Pancreas (tissue), 10 donors: Measurements from ENCODE around the gene ERCC1. TPM values are rescaled to one million over a fixed set of nuclear protein-coding genes. Genes with fewer than 3 reads are reported as not detected.

ENCODE experiments used
- ATAC-seq, 4 donors: fragments of 200-7000 bp; cut with Tn5 transposase; one replicate each; pipeline versions ENCODE4 v1.8.0 to v1.9.1; 2020; ENCODE audit warnings: mild to moderate bottlenecking in 4 of 4, moderate library complexity in 4 of 4
- DNase-seq, 6 donors: peaks; one replicate each; pipeline ENCODE4 v3.0.0-alpha.2; 2020
- FAIRE-seq: peaks from 2 replicates; lab custom pipeline; 2012; peaks lifted over from hg19 to GRCh38; lab: Jason Lieb, UNC
- H3K27ac ChIP-seq, 4 donors: fragments of 200-600 bp; sonication (generic); 1 replicate in 3 of 4; 2 replicates in 1 of 4; pipeline versions ENCODE4 v1.5.0 to v1.8.0; 2020
- H3K27me3 ChIP-seq, 4 donors: fragments of 200-600 bp; one replicate each; pipeline ENCODE4 v1.8.0; 2021
- H3K36me3 ChIP-seq, 3 donors: fragments of 200-600 bp; sonication (generic) in 1 of 3; one replicate each; pipeline versions ENCODE4 v1.5.0 to v1.8.0; 2020 to 2021
- H3K4me1 ChIP-seq, 3 donors: fragments of 200-600 bp; one replicate each; pipeline ENCODE4 v1.8.0; 2021
- H3K4me3 ChIP-seq, 4 donors: fragments of 200-600 bp; sonication (generic) in 2 of 4; one replicate each; pipeline versions ENCODE4 v1.5.0 to v1.8.0; 2020 to 2021
- H3K9me3 ChIP-seq, 4 donors: fragments of 200-600 bp; one replicate each; pipeline ENCODE4 v1.8.0; 2021
- WGBS, 2 donors: extraction: QIAGEN DNeasy Blood & Tissue Kit; methylation state at CpG; one replicate each; pipeline ENCODE4 v1.1.7; 2013; 5-methylcytosine and 5-hydroxymethylcytosine counted together
- intact Hi-C, 3 donors: fragments of 100-400 bp; cut with DNase I; formaldehyde crosslinking; loops; one replicate each; pipeline versions ENCODE4 v1.11.1 to v1.14.2; 2022
- polyA plus RNA-seq, 2 donors: library from polyadenylated mRNA; stranded (reverse); fragments of 200-250 nt; gene quantifications; one replicate each; pipeline ENCODE4 v1.2.3, GENCODE V29; 2013
- total RNA-seq, 6 donors: library from RNA; stranded (reverse); fragmentation: NEBNext Ultra II Directional in 4 of 6; extraction: Animal tissue kit (Norgen Biotek cat#: 25700) in 4 of 6; gene quantifications; one replicate each; pipeline versions ENCODE4 v1.2.1 to v1.2.4, GENCODE V29; 2021 to 2023
- TF ChIP-seq, protein P1 (sequence below), 4 donors: fragments of 200-600 bp; sonication (generic) in 3 of 4; IDR thresholded peaks; one replicate each; pipeline versions ENCODE4 v1.5.0 to v1.8.0; 2021; ENCODE audit warnings: antibody characterized with exemption in 4 of 4
- donor health status: healthy with polysubstance abuse.
- donor health status: DM: no; HTN: no; CAD: no; lungs with moderate emphysema.
- donor health status: DM: no; HTN: no; CAD: no.
- donor health status: control.
- donor health status: control.
- donor health status: Bipolar disorder and iron deficiency.
- donor health status: DM: yes; HTN: yes; CAD: no.
- donor health status: DM: no; HTN: no; CAD: no.
- donor health status: DM: no; HTN: no; CAD: no.
- donor health status: DM: yes; HTN: yes; CAD: no.

ERCC1 gene
- total and polyA plus RNA-seq, 8 donors, result 28.9 to 42.3 (median 33.1) TPM

DNA sequence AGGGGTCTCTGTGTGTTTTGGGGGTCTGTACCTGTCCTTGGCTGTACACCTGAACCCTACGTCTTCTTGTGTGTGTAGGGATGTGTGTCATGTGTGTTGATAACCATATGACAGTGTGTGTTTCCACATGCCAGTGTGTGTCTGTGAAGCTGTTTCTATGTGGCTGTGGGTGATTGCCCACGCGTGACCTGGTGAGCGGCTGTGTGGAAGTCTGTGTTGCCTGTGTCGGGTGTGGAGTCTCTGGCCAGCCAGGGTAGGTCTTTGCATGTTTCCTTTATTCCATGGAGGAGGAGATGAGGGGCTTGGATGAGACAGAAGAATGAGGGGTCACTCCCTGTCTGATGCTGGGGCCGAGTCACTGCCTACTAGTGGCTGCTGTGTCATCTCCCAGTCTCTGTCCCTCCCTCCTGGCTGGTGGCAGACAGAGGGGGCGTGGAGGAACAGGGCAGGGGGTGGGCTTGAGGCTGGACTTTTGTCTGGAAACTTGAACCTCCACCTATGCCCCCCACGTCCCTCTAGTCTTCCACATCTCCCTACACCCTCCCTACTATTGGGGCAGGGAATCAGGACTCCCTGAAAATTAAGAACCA lies 41.2 kb upstream of the ERCC1 start:
- ATAC-seq, result no peak
- Histone ChIP-seq H3K4me1 (peaks cover 0 to 9% (median 9%) of the 10 kb centered on the region in 3 donors), H3K27ac (no peak overlapping the region), H3K9me3 (no peaks in the 10 kb centered on the region), H3K27me3 (no peaks in the 10 kb centered on the region), H3K4me3 (no peak overlapping the region), H3K36me3 (no peaks in the 10 kb centered on the region)
- intact Hi-C loops, result no loop called here
- TF ChIP-seq, protein P1, sequence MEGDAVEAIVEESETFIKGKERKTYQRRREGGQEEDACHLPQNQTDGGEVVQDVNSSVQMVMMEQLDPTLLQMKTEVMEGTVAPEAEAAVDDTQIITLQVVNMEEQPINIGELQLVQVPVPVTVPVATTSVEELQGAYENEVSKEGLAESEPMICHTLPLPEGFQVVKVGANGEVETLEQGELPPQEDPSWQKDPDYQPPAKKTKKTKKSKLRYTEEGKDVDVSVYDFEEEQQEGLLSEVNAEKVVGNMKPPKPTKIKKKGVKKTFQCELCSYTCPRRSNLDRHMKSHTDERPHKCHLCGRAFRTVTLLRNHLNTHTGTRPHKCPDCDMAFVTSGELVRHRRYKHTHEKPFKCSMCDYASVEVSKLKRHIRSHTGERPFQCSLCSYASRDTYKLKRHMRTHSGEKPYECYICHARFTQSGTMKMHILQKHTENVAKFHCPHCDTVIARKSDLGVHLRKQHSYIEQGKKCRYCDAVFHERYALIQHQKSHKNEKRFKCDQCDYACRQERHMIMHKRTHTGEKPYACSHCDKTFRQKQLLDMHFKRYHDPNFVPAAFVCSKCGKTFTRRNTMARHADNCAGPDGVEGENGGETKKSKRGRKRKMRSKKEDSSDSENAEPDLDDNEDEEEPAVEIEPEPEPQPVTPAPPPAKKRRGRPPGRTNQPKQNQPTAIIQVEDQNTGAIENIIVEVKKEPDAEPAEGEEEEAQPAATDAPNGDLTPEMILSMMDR (IDR thresholded peaks at IDR 0.05), result no peak
- 48 to 56% methylated on average over 8 of the region's 8 CpGs for WGBS, 2 donors
- FAIRE-seq, result no peak
- DNase-seq, result no peak

DNA sequence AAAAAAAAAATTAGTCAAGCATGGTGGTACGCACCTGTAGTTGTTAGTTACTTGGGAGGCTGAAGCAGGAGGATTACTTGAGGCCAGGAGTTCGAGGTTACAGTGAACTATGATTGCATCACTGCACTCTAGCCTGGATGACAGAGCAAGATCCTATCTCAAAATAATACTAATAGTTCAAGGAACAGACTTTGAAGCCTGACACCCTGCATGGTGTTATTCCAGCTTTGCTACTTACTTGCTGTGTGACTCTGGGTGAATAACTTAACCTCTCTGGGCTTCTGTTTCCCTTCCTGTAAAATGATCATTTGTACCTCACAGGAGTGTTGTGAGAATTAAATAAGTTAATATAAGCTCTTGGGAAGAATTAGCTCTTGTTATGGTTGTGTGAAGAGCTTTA lies 40.6 kb upstream of the ERCC1 start:
- DNase-seq (no peak), ATAC-seq (no peak), FAIRE-seq (no peak)
- TF ChIP-seq, protein P1 (IDR thresholded peaks at IDR 0.05), result no peak
- intact Hi-C loops, result no loop called here
- WGBS, 2 donors, result 76 to 88% methylated on average over 2 of the region's 2 CpGs
- no peaks in the 10 kb centered on the region for H3K27me3 ChIP-seq
- H3K4me1 ChIP-seq, result peaks cover 0 to 9% (median 7%) of the 10 kb centered on the region in 3 donors
- no peaks in the 10 kb centered on the region for H3K36me3 ChIP-seq
- H3K9me3 ChIP-seq, result no peaks in the 10 kb centered on the region
- H3K27ac ChIP-seq, result no peak overlapping the region
- no peak overlapping the region for H3K4me3 ChIP-seq

- WGBS, 2 donors, result 63 to 79% methylated on average over 4 of the region's 4 CpGs
- Histone ChIP-seq H3K36me3 (no peaks in the 10 kb centered on the region), H3K27me3 (no peaks in the 10 kb centered on the region), H3K4me1 (peaks cover 0 to 4% (median 3%) of the 10 kb centered on the region in 3 donors), H3K4me3 (no peak overlapping the region), H3K9me3 (no peaks in the 10 kb centered on the region), H3K27ac (no peak overlapping the region)
- ATAC-seq, result no peak
- no peak for FAIRE-seq
- TF ChIP-seq, protein P1 (IDR thresholded peaks at IDR 0.05), result no peak
- DNase-seq, result no peak
- intact Hi-C loops, result no loop called here
These were observed 39.5 kb upstream of the ERCC1 start for GRCh38 chr19:45463241-45463640.

- intact Hi-C loops, result no loop called here
- no peaks in the 10 kb centered on the region for H3K4me1 ChIP-seq
- no peaks in the 10 kb centered on the region for H3K36me3 ChIP-seq
- WGBS, 2 donors, result 64 to 74% methylated on average over 4 of the region's 4 CpGs
- H3K27ac ChIP-seq, result no peak overlapping the region
- FAIRE-seq (no peak), DNase-seq (no peak), ATAC-seq (no peak)
- H3K4me3 ChIP-seq, result no peak overlapping the region
- H3K9me3 ChIP-seq, result no peaks in the 10 kb centered on the region
- TF ChIP-seq, protein P1 (IDR thresholded peaks at IDR 0.05), result no peak
- H3K27me3 ChIP-seq, result no peaks in the 10 kb centered on the region
These were observed 38.5 kb upstream of the ERCC1 start for GRCh38 chr19:45462174-45462573.

GRCh38 chr19:45460807-45461347 lies 37.2 kb upstream of the ERCC1 start:
- WGBS, 2 donors, result 51 to 58% methylated on average over 8 of the region's 8 CpGs
- Histone ChIP-seq H3K9me3 (no peaks in the 10 kb centered on the region), H3K4me1 (peaks cover 5 to 7% (median 5%) of the 10 kb centered on the region in 3 donors), H3K4me3 (no peak overlapping the region), H3K36me3 (no peaks in the 10 kb centered on the region), H3K27me3 (no peaks in the 10 kb centered on the region), H3K27ac (no peak overlapping the region)
- DNase-seq, result peak in 1 of 6 donors; percentile 8
- ATAC-seq, result no peak
- TF ChIP-seq, protein P1 (IDR thresholded peaks at IDR 0.05), result no peak
- no peak for FAIRE-seq
- intact Hi-C loops, result no loop called here
